Mucosa of stomach (tissue), 1 donor: ENCODE data around the gene RNF157.

ENCODE experiments used
- H3K27me3 ChIP-seq: one replicate; pipeline ENCODE4 v1.7.0; 2013; ENCODE audit warnings: mild to moderate bottlenecking, low read length; ENCODE audit not compliant: control insufficient read depth, insufficient read depth
- H3K36me3 ChIP-seq: one replicate; pipeline ENCODE4 v1.7.0; 2013; ENCODE audit warnings: low read length; ENCODE audit not compliant: control insufficient read depth, insufficient read depth
- H3K4me1 ChIP-seq: one replicate; pipeline ENCODE4 v1.7.0; 2013; ENCODE audit warnings: mild to moderate bottlenecking, low read length; ENCODE audit not compliant: control insufficient read depth, insufficient read depth
- H3K4me3 ChIP-seq: one replicate; pipeline ENCODE4 v1.7.0; 2013; ENCODE audit warnings: low read length
- H3K9ac ChIP-seq: one replicate; pipeline ENCODE4 v1.7.0; 2013; ENCODE audit warnings: mild to moderate bottlenecking, low read length, moderate library complexity
- H3K9me3 ChIP-seq: one replicate; pipeline ENCODE4 v1.7.0; 2013; ENCODE audit warnings: mild to moderate bottlenecking, low read length, moderate library complexity; ENCODE audit not compliant: control insufficient read depth
- donor health status: Pancreatic carcinoma.

Gene RNF157

GRCh38 chr17:76182016-76182764, 58.1 kb downstream of the RNF157 start:
- Histone ChIP-seq H3K9ac (no peak overlapping the region), H3K4me1 (no peaks in the 10 kb centered on the region), H3K4me3 (no peak overlapping the region), H3K9me3 (no peaks in the 10 kb centered on the region), H3K36me3 (no peaks in the 10 kb centered on the region), H3K27me3 (no peaks in the 10 kb centered on the region)

DNA sequence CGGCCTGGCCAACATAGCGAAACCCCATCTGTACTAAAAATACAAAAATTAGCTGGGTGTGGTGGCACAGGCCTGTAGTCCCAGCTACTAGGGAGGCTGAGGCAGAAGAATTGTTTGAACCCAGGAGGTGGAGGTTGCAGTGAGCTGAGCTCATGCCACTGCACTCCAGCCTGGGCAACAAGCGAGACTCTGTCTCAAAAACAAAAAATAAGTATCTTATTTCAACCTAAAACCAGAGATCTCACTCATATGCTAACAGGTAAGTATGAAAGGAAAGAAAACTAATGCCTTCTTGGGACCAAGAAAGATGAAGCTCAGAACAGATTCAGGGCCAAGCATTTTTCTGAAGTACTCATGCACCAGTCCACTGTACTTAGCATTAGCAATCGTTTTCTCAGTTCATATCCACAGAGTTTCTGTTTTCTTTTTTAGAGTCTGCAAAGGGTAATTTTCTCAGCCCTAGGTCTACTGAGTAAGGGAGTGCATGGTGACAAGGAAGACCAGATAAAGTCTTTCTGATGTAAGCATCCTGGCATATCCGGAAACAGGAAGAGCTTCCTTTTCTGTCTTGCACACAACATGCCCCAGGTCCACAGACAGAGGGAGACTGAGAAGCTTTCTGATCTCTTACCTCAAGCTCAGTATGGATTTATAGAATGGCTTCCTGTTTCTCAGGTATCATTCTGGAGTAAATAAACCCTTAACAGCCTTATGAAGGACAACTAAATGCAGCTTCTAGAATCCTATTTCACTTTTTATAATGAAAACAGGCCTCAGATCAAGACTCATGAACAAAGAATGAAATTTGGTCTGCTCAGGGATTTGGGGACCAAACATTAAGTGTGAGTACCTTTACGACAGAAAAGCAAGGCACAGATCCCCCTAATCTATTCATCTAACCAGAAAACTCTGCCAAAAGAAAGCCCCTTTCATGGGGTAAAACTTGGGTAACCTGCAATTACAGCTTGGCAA, 60.5 kb downstream of the RNF157 start:
- H3K9ac ChIP-seq, result no peak overlapping the region
- H3K27me3 ChIP-seq, result no peaks in the 10 kb centered on the region
- no peaks in the 10 kb centered on the region for H3K4me1 ChIP-seq
- H3K36me3 ChIP-seq, result no peaks in the 10 kb centered on the region
- H3K9me3 ChIP-seq, result no peaks in the 10 kb centered on the region
- no peak overlapping the region for H3K4me3 ChIP-seq

GRCh38 chr17:76178124-76178523, 62.2 kb downstream of the RNF157 start:
- no peaks in the 10 kb centered on the region for H3K9me3 ChIP-seq
- H3K4me1 ChIP-seq, result no peaks in the 10 kb centered on the region
- no peak overlapping the region for H3K4me3 ChIP-seq
- H3K27me3 ChIP-seq, result no peaks in the 10 kb centered on the region
- no peak overlapping the region for H3K9ac ChIP-seq
- H3K36me3 ChIP-seq, result no peaks in the 10 kb centered on the region

DNA sequence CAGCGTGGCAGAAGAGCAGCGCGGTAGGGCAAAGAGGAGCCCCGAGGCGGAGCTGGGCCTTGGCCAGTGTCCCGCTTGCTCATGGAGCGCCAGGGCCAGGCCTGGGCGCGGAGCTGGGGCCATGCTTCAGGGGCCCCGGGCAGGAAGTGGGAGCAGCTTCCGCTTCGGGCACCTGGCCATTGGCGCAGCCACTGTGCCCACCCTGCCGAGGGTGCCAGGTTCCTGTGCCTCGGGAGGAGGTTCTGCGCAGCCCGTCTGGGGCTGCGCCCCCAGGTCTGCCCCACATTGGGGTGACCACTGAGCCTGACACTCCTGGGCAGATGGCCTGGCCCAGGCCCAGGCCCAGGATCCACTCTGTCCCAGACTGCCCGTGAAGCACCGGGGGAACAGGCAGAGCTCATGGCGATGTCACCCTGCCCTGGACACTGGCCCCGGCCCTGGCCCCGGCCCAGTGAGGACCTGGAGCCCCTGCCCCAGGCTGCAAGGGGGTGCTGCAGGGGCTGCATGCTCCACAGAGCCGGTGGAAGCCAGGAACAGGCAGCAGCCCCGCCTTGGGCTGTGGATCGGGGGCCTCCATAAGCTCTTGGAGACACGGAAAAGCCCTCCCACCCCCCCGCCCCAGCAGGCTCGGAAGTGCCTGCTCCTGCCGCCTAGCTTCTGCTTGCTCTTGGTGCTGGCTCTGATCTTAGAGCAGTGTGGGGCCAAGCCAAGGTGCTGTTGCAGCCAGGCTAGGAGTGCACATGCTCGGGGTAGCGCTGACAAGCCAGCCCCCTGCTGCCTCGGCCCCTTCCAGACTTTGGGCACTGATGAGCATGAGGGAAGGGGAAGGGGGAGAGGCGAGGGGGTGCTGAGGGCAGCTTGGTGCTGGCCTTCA, 63.4 kb downstream of the RNF157 start:
- Histone ChIP-seq H3K4me1 (no peaks in the 10 kb centered on the region), H3K27me3 (no peaks in the 10 kb centered on the region), H3K9ac (no peak overlapping the region), H3K36me3 (no peaks in the 10 kb centered on the region), H3K4me3 (no peak overlapping the region), H3K9me3 (no peaks in the 10 kb centered on the region)

DNA sequence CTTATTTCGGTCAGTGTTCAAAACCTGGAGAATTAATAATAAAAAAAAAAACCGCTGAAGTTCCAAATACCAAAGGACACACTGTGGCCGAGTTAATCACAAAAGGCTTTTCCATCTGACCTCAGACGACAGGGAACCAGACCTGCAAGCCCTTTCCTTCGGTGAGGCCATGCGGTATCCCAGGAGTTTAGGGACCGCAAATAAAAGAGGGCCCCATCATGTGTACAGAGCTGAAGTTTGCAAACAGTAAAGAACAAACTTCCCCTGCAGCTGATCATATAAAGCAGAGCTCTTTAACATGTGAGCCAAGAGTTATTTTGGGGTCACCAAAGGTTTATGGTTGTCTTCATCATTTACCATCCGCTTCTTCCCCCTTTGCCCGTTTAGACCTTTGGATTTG, 66.3 kb downstream of the RNF157 start:
- H3K4me3 ChIP-seq, result no peak overlapping the region
- no peaks in the 10 kb centered on the region for H3K36me3 ChIP-seq
- H3K4me1 ChIP-seq, result no peaks in the 10 kb centered on the region
- H3K9me3 ChIP-seq, result no peaks in the 10 kb centered on the region
- no peaks in the 10 kb centered on the region for H3K27me3 ChIP-seq
- no peak overlapping the region for H3K9ac ChIP-seq

- no peaks in the 10 kb centered on the region for H3K36me3 ChIP-seq
- no peak overlapping the region for H3K4me3 ChIP-seq
- H3K9me3 ChIP-seq, result no peaks in the 10 kb centered on the region
- no peaks in the 10 kb centered on the region for H3K4me1 ChIP-seq
- H3K9ac ChIP-seq, result no peak overlapping the region
- no peaks in the 10 kb centered on the region for H3K27me3 ChIP-seq
Observed at GRCh38 chr17:76173474-76173873, 66.8 kb downstream of the RNF157 start.

DNA sequence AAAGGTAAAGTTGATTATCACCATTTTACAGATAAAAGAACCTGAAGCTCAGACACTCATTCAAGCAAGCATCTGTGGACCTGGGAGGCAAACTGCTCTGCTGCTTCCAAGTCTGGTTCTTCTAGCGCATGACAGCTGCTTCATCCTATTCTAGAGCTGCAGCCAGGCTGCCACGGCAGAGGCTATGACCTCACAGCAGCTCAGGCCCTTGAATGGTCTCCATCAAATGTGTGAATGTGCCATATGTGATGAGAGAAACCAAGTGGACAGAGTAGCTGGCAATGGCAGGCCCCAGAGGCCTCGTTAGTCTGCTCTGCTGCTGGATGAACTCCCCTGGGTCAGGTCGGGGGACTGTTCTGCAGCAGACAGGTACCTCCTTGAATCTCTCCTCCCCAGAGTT, 68.6 kb downstream of the RNF157 start:
- no peak overlapping the region for H3K4me3 ChIP-seq
- H3K36me3 ChIP-seq, result no peaks in the 10 kb centered on the region
- no peaks in the 10 kb centered on the region for H3K9me3 ChIP-seq
- H3K9ac ChIP-seq, result no peak overlapping the region
- H3K4me1 ChIP-seq, result no peaks in the 10 kb centered on the region
- no peaks in the 10 kb centered on the region for H3K27me3 ChIP-seq

DNA sequence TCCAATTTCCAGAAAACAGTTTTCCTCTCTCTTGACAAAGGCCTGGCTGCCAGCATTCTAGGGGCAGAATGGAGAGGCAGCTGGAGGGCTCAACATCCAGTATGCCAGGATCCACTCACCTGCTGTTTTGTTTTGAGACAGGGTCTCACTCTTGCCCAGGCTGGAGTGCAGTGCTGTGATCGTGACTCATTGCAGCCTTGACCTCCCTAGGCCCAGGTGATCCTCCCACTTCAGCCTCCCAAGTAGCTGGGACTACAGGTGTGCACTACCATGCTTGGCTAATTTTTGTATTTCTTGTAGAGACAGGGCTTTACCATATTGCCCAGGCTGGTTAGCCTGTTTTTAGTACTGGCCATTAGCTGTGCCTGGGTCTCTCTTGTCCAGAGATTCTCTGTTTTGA, 70.2 kb downstream of the RNF157 start:
- Histone ChIP-seq H3K9me3 (no peaks in the 10 kb centered on the region), H3K9ac (no peak overlapping the region), H3K4me3 (no peak overlapping the region), H3K4me1 (no peaks in the 10 kb centered on the region), H3K27me3 (no peaks in the 10 kb centered on the region), H3K36me3 (no peaks in the 10 kb centered on the region)

DNA sequence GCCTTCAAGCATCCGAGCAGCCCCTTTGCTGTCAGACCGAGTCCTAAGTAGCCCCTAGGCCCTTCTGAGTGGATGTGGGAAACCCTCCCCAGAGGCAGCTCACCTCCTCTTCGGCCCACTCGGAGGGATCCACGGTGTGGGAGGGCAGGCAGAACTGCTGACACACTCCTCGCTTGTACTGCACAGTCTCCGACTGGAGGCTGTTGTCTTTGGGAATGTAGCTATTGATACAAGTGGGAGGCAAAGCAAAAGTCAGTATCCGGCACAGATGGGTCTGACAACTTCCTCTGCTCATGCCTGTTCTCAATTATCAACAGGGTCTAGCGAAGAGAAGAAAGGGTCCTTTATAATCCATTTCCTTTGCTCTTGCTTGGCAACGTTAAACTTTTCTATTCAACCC, 73.4 kb downstream of the RNF157 start:
- no peaks in the 10 kb centered on the region for H3K4me1 ChIP-seq
- H3K9me3 ChIP-seq, result no peaks in the 10 kb centered on the region
- H3K27me3 ChIP-seq, result no peaks in the 10 kb centered on the region
- no peak overlapping the region for H3K4me3 ChIP-seq
- H3K9ac ChIP-seq, result no peak overlapping the region
- no peaks in the 10 kb centered on the region for H3K36me3 ChIP-seq

DNA sequence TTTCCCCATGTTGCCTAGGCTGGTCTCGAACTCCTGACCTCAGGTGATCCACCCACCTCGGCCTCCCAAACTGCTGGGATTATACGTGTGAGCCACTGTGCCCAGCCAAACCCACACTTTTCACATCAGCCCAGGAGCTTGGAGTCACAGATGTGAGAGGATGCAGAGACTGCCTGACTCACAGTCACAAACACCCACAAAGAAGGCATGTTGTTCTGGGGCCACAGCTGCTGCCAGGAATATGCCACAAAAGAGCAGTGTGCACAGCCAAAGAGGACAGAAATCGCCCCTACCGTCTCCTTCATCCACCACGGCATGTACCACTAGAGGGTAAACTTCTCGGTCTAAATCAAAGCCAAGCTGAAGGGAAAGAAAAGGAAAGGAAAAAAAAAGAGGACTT, 74.1 kb downstream of the RNF157 start:
- Histone ChIP-seq H3K4me3 (no peak overlapping the region), H3K9me3 (no peaks in the 10 kb centered on the region), H3K36me3 (no peaks in the 10 kb centered on the region), H3K9ac (no peak overlapping the region), H3K4me1 (no peaks in the 10 kb centered on the region), H3K27me3 (no peaks in the 10 kb centered on the region)

GRCh38 chr17:76164331-76164730, 76.0 kb downstream of the RNF157 start:
- no peaks in the 10 kb centered on the region for H3K9me3 ChIP-seq
- no peaks in the 10 kb centered on the region for H3K27me3 ChIP-seq
- no peaks in the 10 kb centered on the region for H3K4me1 ChIP-seq
- no peaks in the 10 kb centered on the region for H3K36me3 ChIP-seq
- no peak overlapping the region for H3K4me3 ChIP-seq
- no peak overlapping the region for H3K9ac ChIP-seq
